Neutrophil (primary cell): ENCODE measurements around the gene STUB1.
"Not testable (repeated sequence)": the region's sequence is repeated elsewhere in the genome, so short reads cannot be mapped to it uniquely, and the experiment has no call there.

Experiments used
- H3K27ac ChIP-seq: fragments of 200-600 bp; sonication (generic); 2 replicates; pipeline ENCODE4 v1.5.1; 2016; ENCODE audit warnings: mild to moderate bottlenecking, moderate library complexity
- H3K27me3 ChIP-seq: fragments of 200-600 bp; sonication (generic); 2 replicates; pipeline ENCODE4 v1.6.0; 2016; ENCODE audit warnings: mild to moderate bottlenecking
- H3K36me3 ChIP-seq: fragments of 200-600 bp; sonication (generic); 2 replicates; pipeline ENCODE4 v1.5.1; 2017
- H3K4me1 ChIP-seq, 2 experiments: fragments of 200-600 bp in 1 of 2; sonication (generic) in 1 of 2; 1 replicate in 1 of 2; 2 replicates in 1 of 2; pipeline versions ENCODE4 v1.5.1 to v1.6.1; 2013 to 2016; ENCODE audit warnings: low read depth in 1 of 2, low read length in 1 of 2, mild to moderate bottlenecking in 1 of 2, moderate library complexity in 1 of 2; ENCODE audit not compliant: control insufficient read depth in 1 of 2, insufficient read depth in 1 of 2
- H3K4me3 ChIP-seq, 2 experiments: fragments of 200-600 bp in 1 of 2; sonication (generic) in 1 of 2; 1 replicate in 1 of 2; 2 replicates in 1 of 2; pipeline ENCODE4 v1.5.1; 2013 to 2016; ENCODE audit warnings: low read depth in 1 of 2, low read length in 1 of 2, mild to moderate bottlenecking in 1 of 2, moderate library complexity in 1 of 2
- H3K9me3 ChIP-seq: fragments of 200-600 bp; sonication (generic); 2 replicates; pipeline ENCODE4 v1.5.1; 2016
- CTCF ChIP-seq: fragments of 200-600 bp; sonication (generic); IDR thresholded peaks from 2 replicates; pipeline ENCODE4 v1.5.1; 2016; ENCODE audit warnings: antibody characterized with exemption

STUB1 gene

GRCh38 chr16:689175-689897, 9.1 kb downstream of the STUB1 start:
- Histone ChIP-seq H3K9me3 (no peaks in the 10 kb centered on the region), H3K27me3 (peaks cover 38% of the 10 kb centered on the region), H3K4me1 (peaks cover 17 to 30% of the 10 kb centered on the region in 2 experiments), H3K36me3 (peaks cover 6% of the 10 kb centered on the region), H3K4me3 (peak overlapping the region; percentile 76 to 85), H3K27ac (peak overlapping the region; percentile 80)
- no peak for TF ChIP-seq CTCF

DNA sequence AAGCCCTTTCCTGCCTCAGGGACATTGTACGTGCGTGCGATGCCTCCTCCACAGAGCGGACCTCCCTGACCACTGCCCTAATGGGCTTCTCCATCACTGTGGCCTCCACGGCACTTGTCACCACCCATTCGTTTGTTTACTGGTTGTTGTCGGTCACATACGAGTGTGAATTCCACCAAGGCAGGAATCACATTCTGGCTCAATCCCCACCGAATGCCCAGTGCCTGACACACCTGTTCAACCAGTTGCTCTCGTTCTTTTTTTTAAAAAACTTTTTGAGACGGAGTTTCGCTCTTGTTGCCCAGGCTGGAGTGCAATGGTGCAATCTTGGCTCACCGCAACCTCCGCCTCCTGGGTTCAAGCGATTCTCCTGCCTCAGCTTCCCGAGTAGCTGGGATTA, 11.0 kb downstream of the STUB1 start:
- Histone ChIP-seq H3K27me3 (peaks cover 57% of the 10 kb centered on the region), H3K4me1 (peaks cover 18 to 31% of the 10 kb centered on the region in 2 experiments)
- H3K9me3 ChIP-seq, H3K27ac ChIP-seq, H3K36me3 ChIP-seq, H3K4me3 ChIP-seq: not testable (repeated sequence)

GRCh38 chr16:692356-693108, 12.3 kb downstream of the STUB1 start:
- no peak overlapping the region for H3K4me3 ChIP-seq
- TF ChIP-seq CTCF: no peak
- no peaks in the 10 kb centered on the region for H3K36me3 ChIP-seq
- no peaks in the 10 kb centered on the region for H3K9me3 ChIP-seq
- H3K27me3 ChIP-seq: peaks cover 70% of the 10 kb centered on the region
- peaks cover 18 to 31% of the 10 kb centered on the region in 2 experiments for H3K4me1 ChIP-seq
- H3K27ac ChIP-seq: no peak overlapping the region

GRCh38 chr16:693364-693763, 13.2 kb downstream of the STUB1 start:
- Histone ChIP-seq H3K36me3 (no peaks in the 10 kb centered on the region), H3K9me3 (no peaks in the 10 kb centered on the region), H3K27me3 (peaks cover 78% of the 10 kb centered on the region), H3K4me3 (no peak overlapping the region), H3K27ac (no peak overlapping the region), H3K4me1 (peaks cover 18 to 31% of the 10 kb centered on the region in 2 experiments)
- no peak for TF ChIP-seq CTCF

GRCh38 chr16:693766-694165, 13.6 kb downstream of the STUB1 start:
- H3K36me3 ChIP-seq: no peaks in the 10 kb centered on the region
- no peak for TF ChIP-seq CTCF
- no peak overlapping the region for H3K4me3 ChIP-seq
- no peak overlapping the region for H3K27ac ChIP-seq
- H3K27me3 ChIP-seq: peaks cover 82% of the 10 kb centered on the region
- no peaks in the 10 kb centered on the region for H3K9me3 ChIP-seq
- peaks cover 18 to 31% of the 10 kb centered on the region in 2 experiments for H3K4me1 ChIP-seq
